Measurements from ENCODE around the gene GRM8.

GRM8 gene

DNA sequence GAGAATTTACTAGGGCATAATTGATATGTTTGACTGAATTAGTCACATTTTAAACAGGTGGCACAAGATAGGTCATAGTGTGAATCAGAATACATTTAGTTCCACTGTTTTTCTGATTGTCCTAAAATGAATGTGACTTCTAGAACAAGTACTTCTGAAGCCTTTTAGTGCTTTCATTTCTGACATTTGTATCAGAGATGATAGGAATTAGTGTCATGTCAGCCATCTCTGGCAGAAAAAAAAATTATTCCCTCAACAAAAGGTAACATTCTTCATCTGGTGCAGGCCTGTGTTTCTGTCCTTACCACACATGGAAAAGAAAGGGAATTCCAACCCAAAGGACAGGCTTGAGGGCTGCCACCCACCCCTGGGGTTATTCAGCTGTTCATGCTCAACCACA lies 21.3 kb downstream of the GRM8 start:
- no peak for DNase-seq (ENCODE audit: extremely low read depth in 1 of 2, low read depth in 1 of 2)

DNA sequence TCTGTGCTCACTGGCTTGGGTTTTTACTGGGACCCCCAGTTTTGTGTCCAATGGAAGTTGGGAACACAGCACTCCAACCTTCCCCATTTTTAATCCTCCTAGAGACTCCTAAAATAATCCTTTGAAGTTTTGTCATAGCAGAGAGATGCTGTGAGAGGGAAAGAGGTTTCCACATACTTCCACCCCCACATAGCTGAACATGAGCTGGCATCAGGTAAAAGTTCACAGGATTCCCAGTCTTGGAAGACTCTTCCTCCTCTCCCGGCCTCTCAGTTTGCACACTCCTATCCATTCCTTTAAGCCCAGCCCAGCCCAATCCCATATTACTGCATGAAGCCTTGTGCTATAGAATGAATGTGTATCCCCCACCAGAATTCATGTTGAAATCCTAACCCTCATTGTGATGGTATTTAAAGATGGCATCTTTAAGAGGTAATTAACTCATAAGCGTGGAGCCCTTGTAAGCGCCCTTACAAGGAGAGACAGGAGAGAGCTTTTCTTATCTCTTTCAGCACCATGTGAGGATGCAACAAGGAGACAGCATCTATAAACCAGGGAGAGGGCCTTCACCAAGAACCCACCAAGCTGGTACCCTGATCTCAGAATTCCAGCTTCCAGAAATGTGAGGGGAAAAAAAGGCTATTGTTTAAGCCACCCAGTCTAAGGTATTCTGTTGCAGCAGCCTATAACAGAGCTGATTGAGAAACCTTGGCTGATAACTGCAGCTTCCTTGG lies 22.4 kb downstream of the GRM8 start:
- DNase-seq (ENCODE audit: extremely low read depth in 1 of 2, low read depth in 1 of 2), result no peak

DNA sequence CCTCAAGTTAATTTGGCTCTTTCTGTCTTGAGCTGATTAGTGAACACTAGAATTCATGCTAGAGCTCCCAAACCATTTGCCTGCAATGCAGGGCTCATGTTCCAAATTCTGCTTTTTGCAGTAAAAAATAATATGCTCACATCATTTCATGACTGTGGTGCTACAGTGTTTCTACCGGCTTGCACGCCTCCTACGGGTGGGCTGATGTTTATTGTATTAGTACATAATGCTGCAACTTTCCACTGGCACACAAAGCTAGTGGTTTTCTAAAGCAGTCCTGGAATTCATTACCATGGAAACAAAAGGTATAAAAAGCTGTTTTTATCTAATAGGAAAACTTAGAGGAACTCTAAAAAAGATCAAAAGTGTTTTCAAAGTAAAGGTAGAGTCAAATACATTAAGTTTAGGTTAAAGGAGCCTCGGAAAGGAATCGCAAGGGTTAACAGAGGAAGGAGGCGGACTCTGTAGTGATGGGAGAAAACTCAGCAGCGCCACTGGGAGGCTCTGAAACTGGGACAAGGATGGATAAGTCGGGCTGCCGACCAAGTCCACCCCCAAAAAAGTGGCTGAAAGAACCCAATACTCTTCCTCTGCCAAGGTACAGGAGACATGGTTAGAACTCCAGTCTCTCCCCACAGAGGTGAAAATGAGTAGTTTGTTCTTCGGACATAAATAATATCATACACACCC lies 25.9 kb downstream of the GRM8 start:
- no peak for DNase-seq (ENCODE audit: extremely low read depth in 1 of 2, low read depth in 1 of 2)

DNA sequence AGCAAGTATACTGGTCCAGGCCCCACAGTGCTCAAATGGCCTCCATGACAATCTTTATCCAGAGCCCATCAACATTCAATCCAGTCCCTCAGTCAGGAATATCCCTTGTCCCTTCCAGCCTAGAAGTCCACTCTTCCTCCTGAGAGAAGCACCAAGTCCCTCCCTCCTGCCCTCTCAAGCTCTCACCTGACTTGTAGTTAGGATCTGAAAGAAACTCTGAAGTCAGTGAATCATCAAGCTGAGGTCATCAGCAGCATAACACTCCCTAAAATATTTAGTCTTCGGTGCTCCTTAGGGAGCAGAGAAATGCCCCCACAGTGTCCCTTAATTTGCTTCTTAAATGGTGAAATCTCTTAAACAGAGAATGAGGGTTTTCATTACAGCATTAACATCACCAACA lies 31.0 kb downstream of the GRM8 start:
- DNase-seq (ENCODE audit: extremely low read depth in 1 of 2, low read depth in 1 of 2), result no peak

DNA sequence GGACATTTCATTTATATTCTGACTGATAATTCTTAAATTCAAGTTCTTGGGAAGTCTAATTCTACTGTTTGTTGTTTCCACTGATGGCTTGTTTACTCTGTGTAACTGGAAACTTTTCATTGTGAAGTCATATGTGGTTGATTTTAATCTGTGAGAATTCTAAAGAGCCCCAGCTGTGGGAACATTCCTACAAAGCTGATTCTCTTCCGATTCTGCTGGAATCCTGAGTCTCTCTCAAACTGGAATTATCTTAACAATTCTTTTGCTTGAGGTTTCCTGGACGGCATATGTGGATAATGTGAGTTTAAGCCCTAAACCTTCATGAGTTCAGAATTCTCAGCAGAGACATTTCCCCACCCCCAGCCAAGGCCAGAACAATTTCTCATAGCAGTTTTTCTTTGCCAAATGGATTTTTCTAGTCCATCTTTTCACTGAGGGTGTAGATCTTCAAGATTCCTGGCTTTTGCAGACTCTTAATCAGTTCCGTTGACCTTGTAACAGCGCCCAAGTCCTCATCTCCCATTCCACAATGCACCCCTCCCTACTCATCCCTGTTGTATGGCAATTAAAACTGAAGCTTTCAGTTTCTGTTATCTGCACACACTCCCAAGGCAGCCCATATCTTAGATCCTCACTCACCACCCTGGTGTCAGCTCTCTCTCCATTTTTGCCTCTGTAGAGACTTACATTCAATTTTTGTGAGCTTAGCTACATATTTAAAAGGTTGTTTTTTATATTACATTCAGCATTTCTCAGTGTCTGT lies 37.6 kb downstream of the GRM8 start:
- no peak for DNase-seq (ENCODE audit: extremely low read depth in 1 of 2, low read depth in 1 of 2)

DNA sequence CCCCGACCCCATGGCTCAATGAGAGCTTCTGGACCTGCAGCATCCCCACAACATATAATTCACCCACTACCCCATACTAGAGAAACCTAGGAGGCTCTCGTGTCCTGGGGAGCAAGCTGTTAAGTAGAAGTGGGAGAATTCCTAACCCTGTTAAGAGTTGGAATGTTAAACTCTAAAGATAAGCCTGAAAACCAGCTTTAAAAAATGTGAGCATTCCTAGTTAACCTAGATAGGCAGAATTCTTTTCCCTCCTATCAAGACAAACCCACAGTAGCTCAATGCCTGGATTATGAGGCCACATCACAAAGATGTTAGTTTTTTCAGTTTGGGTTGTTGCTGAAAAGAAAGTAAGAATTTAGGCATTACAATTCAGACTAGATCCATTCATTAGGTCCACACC lies 42.9 kb downstream of the GRM8 start:
- no peak for DNase-seq (ENCODE audit: extremely low read depth in 1 of 2, low read depth in 1 of 2)

DNA sequence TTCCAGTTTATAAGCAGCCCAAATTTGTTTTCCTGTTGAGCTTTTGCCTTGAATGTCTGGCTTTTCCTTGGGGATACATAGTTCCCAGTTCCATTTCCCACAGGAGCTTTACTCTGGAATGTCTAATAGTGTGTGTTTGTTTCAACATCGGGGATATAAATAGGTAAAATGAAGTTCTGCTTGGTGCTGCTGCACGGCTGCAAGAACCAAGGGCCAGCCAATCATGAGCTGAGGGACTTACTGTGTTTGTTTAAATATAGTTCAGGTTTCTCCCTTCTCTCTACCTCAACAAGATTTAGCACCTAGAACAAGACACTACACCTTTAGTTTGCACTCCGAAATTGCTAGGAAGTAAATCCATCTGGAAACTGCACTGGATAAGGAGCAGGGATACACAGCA lies 43.9 kb downstream of the GRM8 start:
- DNase-seq (ENCODE audit: extremely low read depth in 1 of 2, low read depth in 1 of 2), result no peak

DNA sequence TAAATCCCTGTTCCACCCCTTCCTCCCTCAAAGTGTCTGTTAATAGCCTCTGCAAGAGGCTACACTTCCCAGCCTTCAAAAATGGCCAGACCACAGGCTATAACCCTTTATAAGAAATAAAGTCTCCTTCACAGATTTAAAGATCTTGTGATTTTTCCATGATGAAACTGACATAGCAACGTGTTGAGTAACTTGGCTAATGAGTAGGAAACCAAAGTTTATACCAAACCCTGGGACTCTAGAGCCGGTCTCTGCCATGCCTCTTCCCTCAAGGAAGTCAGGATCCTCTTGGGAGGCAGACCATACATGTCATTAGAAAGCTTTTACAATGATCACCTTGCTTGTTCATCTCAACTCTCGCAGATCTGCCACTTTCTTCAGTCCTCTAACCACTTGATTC lies 44.4 kb downstream of the GRM8 start:
- no peak for DNase-seq (ENCODE audit: extremely low read depth in 1 of 2, low read depth in 1 of 2)

DNA sequence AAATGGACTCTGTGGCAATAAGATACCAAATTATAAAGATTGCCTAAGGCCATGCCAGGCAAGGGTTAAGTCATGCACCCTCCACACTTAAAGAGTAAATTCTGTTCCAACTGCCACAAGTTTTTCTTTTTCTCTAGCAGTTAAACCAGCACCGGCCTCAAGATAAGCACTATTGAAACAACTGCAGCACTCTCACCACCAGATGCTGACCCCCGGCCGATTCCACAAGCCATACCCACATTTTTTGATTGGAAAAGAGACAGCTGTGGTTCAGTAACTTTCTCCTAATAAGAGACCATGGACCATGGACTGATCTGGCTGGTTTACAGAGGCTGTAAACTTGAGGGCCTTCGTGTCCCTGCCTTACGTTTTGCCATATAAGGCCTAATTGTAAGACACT lies 44.9 kb downstream of the GRM8 start:
- no peak for DNase-seq (ENCODE audit: extremely low read depth in 1 of 2, low read depth in 1 of 2)

DNA sequence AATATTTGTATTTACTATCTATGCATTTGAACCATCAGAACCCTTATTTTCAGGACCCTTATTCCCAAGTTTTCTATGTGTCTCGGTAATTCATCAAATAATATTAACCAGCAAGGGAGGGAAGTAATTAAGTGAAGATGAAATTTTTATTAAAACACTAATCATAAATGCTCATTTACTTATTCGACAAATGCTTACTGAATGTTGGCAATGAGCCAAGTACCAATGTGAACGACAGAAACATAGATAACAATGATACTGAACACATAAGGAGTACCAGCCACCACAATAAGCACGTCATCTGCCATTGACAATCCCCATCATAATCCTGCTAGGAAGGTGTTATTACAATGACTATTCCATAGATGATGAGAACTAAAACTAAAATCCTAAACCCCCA lies 45.5 kb downstream of the GRM8 start:
- DNase-seq (ENCODE audit: extremely low read depth in 1 of 2, low read depth in 1 of 2), result no peak

DNA sequence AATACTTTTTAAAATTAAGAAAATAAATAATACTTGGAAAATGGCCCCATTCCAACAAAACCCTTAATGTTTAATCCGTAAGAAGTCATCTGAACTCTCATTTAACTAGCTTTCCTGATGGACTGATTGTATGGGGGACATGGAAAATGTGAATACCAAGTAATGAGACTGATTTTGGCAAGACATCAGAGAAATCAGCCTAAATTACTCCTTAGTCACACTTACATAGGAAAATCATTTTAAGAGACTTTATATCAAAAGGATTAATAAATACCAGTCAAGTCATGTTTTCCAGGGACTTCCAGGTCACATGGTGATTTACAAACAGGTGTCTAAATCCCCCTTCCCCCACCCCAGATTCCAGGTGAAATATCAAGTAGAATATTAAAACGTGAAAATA lies 58.2 kb downstream of the GRM8 start:
- no peak for DNase-seq (ENCODE audit: extremely low read depth in 1 of 2, low read depth in 1 of 2)

DNA sequence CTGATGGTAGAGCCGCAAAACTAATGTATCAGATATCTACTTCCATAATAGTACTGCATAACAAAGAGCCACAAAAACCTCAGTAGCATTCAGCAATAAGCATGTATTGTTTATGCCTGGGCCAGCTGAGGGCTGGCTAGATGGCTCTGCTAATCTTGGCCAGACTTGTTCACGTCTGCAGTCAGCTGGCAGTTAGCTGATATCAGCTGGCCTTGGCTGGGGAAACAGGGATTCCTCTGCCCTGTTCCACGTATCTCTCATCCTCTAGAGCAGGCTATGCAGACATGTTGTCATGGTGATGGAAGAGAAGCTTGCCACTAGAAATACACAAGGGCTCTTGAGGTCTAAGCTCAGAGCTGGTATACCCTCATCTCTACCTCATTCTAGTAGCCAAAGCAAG lies 62.9 kb downstream of the GRM8 start:
- no peak for DNase-seq (ENCODE audit: extremely low read depth in 1 of 2, low read depth in 1 of 2)

DNA sequence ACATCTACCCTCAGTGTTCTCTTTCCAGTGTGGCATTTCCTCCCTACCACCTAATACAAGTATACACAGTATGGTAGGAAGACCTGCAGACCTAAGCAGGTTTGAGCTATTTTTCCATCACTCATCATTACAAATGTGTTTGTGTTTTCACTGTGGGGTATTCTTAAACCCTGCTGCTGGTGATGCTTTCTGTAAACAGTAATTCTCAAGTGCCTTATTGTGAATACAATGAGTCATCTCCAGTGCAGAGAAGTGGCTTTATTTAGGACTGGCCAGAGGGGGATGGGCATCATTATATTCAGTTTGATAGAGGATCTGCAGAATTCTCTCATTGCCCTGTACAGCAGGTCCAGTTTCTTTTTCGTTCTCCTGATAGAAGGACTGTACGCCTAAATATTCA lies 63.7 kb downstream of the GRM8 start:
- no peak for DNase-seq (ENCODE audit: extremely low read depth in 1 of 2, low read depth in 1 of 2)

DNA sequence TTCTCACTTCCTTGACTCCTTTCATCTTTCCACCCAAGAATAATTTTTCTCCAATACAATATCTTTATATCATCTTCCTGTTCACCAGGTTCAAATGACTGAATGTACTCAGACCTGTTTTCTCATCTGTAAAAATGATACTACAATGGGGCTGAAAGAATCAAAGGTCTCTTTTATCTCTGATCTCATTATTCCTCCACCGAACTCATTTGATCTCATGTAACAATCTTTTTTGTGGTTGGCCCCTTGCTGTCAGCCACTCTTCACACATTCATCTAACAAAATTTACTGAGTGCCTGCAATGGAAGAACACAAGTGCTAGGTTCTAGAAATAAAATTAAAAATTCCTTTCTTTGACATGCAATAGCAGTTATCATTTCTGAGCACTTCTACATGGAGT lies 65.0 kb downstream of the GRM8 start:
- DNase-seq (ENCODE audit: extremely low read depth in 1 of 2, low read depth in 1 of 2), result no peak

DNA sequence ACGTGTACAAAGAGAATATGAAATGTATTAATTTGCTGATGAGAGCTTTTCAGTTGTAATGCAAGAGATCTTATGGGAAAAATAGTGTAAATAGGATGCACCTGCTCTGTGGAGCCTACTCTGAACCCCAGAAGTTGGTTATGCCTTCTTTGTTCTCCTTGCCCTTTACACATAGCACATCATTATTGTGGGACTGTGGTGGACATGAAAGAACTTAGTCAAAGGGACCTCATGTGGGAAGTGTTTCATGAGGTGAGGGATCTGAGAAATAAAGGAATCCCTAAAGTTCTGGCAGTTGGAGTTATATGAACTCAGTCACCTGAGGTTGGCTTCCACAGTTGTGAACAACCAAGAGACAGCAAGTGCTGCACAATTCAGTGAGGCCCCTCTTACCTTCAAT lies 66.1 kb downstream of the GRM8 start:
- DNase-seq (ENCODE audit: extremely low read depth in 1 of 2, low read depth in 1 of 2), result no peak

DNA sequence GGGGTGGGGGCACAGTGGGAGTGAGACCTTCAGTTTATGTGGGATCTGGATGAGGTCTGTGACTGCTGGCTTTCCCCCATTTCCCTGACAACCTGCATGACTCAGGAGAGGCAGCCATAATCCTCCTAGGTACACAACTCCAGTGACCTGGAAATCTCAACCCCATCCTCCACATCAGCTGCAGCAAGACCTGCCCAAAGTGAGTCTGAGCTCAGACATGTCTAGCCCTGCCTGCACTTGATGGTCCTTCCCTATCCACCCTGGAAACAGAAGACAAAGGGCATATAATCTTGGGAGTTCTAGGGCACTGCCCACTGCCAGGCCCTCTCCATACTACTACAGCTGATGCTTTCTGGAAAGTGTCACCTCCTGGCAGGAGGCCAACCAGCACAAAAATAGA lies 75.6 kb downstream of the GRM8 start:
- no peak for DNase-seq (ENCODE audit: extremely low read depth in 1 of 2, low read depth in 1 of 2)

DNA sequence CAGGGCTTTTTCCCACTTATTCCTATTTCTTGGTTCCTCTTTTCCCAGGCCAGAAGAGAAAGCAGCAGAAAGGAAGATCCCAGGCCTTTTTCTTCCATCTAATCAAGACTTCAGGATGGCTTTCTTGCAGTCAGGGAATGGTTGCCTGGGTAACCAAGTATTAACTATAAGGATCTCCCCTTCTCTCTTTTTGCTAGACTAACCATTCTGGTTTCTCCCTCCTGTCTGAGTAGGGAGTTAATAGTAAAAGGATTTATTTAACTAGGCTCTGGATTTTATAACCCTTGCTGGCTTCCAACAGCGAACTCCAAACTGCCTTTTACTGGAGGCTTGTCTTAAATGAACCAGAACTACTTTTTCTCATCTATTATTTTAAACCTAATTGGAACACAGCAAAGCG lies 90.4 kb downstream of the GRM8 start:
- DNase-seq (ENCODE audit: extremely low read depth in 1 of 2, low read depth in 1 of 2), result no peak

DNA sequence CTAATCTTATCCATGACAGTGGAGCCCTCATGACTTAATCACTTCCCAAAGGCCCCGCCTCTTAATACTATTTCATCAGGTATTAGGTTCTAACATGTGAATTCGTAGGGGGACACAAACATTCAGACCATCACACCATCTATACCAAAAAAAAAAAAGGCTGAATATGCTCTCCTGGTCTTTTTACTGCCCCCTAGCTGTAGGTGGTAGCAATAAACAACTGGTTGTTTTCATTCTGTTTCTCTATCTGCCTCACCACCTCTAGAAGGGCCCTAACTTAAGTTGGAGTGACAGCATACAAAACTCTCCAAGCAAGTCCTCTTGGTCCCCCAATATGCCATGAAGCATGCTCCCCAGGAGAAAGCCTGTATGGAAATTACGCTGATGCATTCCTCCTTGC lies 94.1 kb downstream of the GRM8 start:
- no peak for DNase-seq (ENCODE audit: extremely low read depth in 1 of 2, low read depth in 1 of 2)

DNA sequence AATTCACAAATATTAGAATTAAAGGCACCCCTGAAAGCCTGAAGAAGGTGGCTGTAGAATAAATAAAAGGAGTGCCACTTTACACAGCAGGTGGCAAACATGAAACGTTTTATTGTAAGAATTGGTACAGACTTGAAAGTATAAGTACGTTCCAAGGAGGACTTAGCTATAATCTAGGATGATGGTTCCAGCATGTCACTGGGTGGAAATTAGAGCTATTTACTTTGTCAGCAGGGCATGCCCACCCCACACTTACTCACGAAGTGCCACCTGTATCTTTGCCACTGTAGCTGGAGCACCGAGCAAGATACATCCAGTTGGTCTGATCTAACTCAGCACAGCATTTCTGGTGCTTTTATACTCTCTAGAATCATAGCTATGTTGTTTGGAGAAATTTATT lies 97.8 kb downstream of the GRM8 start:
- DNase-seq (ENCODE audit: extremely low read depth in 1 of 2, low read depth in 1 of 2), result no peak

DNA sequence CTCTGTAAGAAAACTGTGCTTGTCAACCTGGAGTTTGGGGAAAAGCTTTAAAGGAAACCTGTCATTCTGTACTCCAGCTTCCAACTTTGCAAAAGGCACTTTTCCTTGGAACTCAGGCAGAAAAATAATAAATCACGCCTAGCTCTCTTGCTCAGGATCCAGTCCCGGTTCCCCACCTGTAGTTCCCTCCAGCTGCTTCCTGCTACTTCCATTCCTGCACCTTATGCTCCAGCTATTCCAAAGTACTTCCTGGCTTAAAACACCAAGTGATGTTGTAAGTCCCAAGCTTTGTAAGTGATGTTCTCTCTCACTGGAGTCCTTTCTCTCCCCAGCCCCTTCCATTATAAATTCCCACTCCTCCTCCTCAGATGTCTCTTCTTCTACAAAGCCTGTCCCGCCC lies 98.6 kb downstream of the GRM8 start:
- no peak for DNase-seq (ENCODE audit: extremely low read depth in 1 of 2, low read depth in 1 of 2)

DNA sequence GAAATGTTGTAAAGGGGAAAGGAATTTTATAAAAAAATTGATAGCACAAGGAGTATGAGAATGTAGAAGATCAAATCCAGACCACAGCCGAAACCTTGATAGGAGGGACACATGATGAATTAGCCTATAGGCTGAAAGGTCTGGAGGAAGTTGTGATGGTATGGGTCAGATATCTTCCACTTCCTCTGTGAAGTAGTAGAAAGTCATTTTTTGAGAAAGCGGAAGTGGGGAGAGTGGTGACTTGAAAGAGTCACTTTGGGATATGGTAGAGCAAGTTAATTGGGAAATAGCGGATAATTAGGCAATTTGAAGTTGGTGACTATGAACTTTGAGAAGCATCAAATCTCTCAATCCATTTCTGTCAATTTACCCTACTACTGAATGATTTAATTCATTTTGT lies 99.4 kb downstream of the GRM8 start:
- DNase-seq (ENCODE audit: extremely low read depth in 1 of 2, low read depth in 1 of 2), result no peak

DNA sequence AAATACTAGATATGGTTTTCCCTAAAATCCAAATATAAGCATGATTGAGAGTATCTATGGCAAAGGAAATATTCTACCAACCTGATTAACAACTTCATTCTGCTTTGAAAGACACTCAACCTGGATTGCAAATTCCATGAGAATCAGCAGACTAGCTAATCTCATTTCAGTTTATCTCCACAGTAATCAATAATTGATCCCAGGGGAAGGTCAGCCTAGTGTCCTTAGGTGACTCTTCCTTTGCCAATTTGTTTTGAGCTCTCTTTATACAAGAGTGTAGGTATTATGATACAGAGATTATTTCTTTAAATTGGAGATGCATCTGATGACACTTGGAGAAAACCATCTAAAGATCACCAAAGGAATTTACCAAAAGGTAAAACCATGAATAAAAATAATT lies 100.3 kb downstream of the GRM8 start:
- no peak for DNase-seq (ENCODE audit: extremely low read depth in 1 of 2, low read depth in 1 of 2)
